Measurements from ENCODE around the gene OMP. TPM values are rescaled to one million over a fixed set of nuclear protein-coding genes. Genes with fewer than 3 reads are reported as not detected.

OMP gene
- total and polyA plus RNA-seq, 2 experiments from 2014 or later: not detected

GRCh38 chr11:77066229-77067042 is 36.2 kb upstream of the OMP start, which contains the start of gene CAPN5:
Gene CAPN5 (plus strand): TSS chr11:77066971. CDS start chr11:77084887, 17,916 bp downstream.
- H3K9me3 ChIP-seq (ENCODE audit: low read depth): no peaks in the 10 kb centered on the region

GRCh38 chr11:77067861-77068443 is 34.7 kb upstream of the OMP start:
- no peak for DNase-seq (ENCODE audit: low read depth in 1 of 2, low spot score in 1 of 2)
- Histone ChIP-seq H3K4me3 (peak overlapping the region; percentile 47), H3K36me3 (no peaks in the 10 kb centered on the region), H3K9me3 (ENCODE audit: low read depth) (no peaks in the 10 kb centered on the region), H3K4me1 (ENCODE audit: low read depth) (no peaks in the 10 kb centered on the region), H3K27ac (no peak overlapping the region), H3K27me3 (no peaks in the 10 kb centered on the region)
- no peak for TF ChIP-seq CTCF (IDR thresholded peaks at IDR 0.05; ENCODE audit: low read depth, low read length)

More at GRCh38 chr11:77066229-77067042, 36.2 kb upstream of the OMP start, which contains the start of gene CAPN5:
- H3K4me3 ChIP-seq: peak within 1 kb of the TSS; percentile 47
- peak; percentile 36 for TF ChIP-seq CTCF (IDR thresholded peaks at IDR 0.05; ENCODE audit: low read depth, low read length)
- H3K27ac ChIP-seq: peak within 1 kb of the TSS; percentile 64
- peak; percentile 96 to 98 for DNase-seq (ENCODE audit: low read depth in 1 of 2, low spot score in 1 of 2)
- H3K4me1 ChIP-seq (ENCODE audit: low read depth): no peaks in the 10 kb centered on the region
- H3K27me3 ChIP-seq: no peaks in the 10 kb centered on the region
- H3K36me3 ChIP-seq: no peaks in the 10 kb centered on the region

GRCh38 chr11:77068457-77069335 is 33.9 kb upstream of the OMP start:
- no peak for TF ChIP-seq CTCF (IDR thresholded peaks at IDR 0.05; ENCODE audit: low read depth, low read length)
- no peak overlapping the region for H3K4me3 ChIP-seq
- DNase-seq (ENCODE audit: low read depth in 1 of 2, low spot score in 1 of 2): no peak

GRCh38 chr11:77069336-77069968 is 33.2 kb upstream of the OMP start:
- no peaks in the 10 kb centered on the region for H3K27me3 ChIP-seq
- no peaks in the 10 kb centered on the region for H3K4me1 ChIP-seq (ENCODE audit: low read depth)
- TF ChIP-seq CTCF (IDR thresholded peaks at IDR 0.05; ENCODE audit: low read depth, low read length): no peak
- no peaks in the 10 kb centered on the region for H3K9me3 ChIP-seq (ENCODE audit: low read depth)
- H3K27ac ChIP-seq: no peak overlapping the region
- no peaks in the 10 kb centered on the region for H3K36me3 ChIP-seq
- DNase-seq (ENCODE audit: low read depth in 1 of 2, low spot score in 1 of 2): no peak
- H3K4me3 ChIP-seq: no peak overlapping the region

More at GRCh38 chr11:77068457-77069335, 33.9 kb upstream of the OMP start:
- Histone ChIP-seq H3K9me3 (ENCODE audit: low read depth) (no peaks in the 10 kb centered on the region), H3K36me3 (no peaks in the 10 kb centered on the region), H3K27me3 (no peaks in the 10 kb centered on the region), H3K4me1 (ENCODE audit: low read depth) (no peaks in the 10 kb centered on the region), H3K27ac (no peak overlapping the region)

Measured in cardiac muscle cell (in vitro differentiated cells and primary cell).